Ishikawa (cell line): Measurements from ENCODE around the gene RBL1.

Source experiments
- CEBPB ChIP-seq: IDR thresholded peaks from 2 replicates; pipeline ENCODE4 v1.6.1; 2012
- CREB1 ChIP-seq: IDR thresholded peaks from 2 replicates; pipeline ENCODE4 v1.6.1; 2012; ENCODE audit warnings: low read depth
- EGR1 ChIP-seq: IDR thresholded peaks from 2 replicates; pipeline ENCODE4 v1.6.1; 2012
- EP300 ChIP-seq: IDR thresholded peaks from 2 replicates; pipeline ENCODE4 v1.6.1; 2012; ENCODE audit warnings: borderline replicate concordance
- FOXM1 ChIP-seq: IDR thresholded peaks from 2 replicates; pipeline ENCODE4 v1.6.1; 2012; ENCODE audit warnings: low read depth, borderline replicate concordance
- NFIC ChIP-seq: IDR thresholded peaks from 2 replicates; pipeline ENCODE4 v1.6.1; 2012
- RAD21 ChIP-seq: IDR thresholded peaks from 2 replicates; pipeline ENCODE4 v1.6.1; 2012; ENCODE audit warnings: low read depth
- REST ChIP-seq: IDR thresholded peaks from 2 replicates; pipeline ENCODE4 v1.6.1; 2012; ENCODE audit warnings: low read depth, mild to moderate bottlenecking
- TAF1 ChIP-seq: IDR thresholded peaks from 2 replicates; pipeline ENCODE4 v1.6.1; 2012; ENCODE audit warnings: low read depth, mild to moderate bottlenecking
- TCF12 ChIP-seq: IDR thresholded peaks from 2 replicates; pipeline ENCODE4 v1.6.1; 2012; ENCODE audit warnings: low read depth
- TEAD4 ChIP-seq: IDR thresholded peaks from 2 replicates; pipeline ENCODE4 v1.6.1; 2012
- USF1 ChIP-seq: IDR thresholded peaks from 2 replicates; pipeline ENCODE4 v1.6.1; 2012
- YY1 ChIP-seq: IDR thresholded peaks from 2 replicates; pipeline ENCODE4 v1.6.1; 2012; ENCODE audit warnings: low read depth
- ZBTB7A ChIP-seq: IDR thresholded peaks from 2 replicates; pipeline ENCODE4 v1.6.1; 2012; ENCODE audit warnings: low read depth
- TF ChIP-seq, protein P1 (sequence below): IDR thresholded peaks from 2 replicates; pipeline ENCODE4 v1.6.1; 2012

Gene RBL1

GRCh38 chr20:37133952-37134351, 38.2 kb upstream of the RBL1 start:
- TF ChIP-seq EGR1 (no peak), FOXM1 (no peak), TAF1 (no peak), REST (no peak), USF1 (no peak), EP300 (no peak), CEBPB (no peak), ZBTB7A (no peak)
- TF ChIP-seq, protein P1, sequence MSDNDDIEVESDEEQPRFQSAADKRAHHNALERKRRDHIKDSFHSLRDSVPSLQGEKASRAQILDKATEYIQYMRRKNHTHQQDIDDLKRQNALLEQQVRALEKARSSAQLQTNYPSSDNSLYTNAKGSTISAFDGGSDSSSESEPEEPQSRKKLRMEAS: no peak

- no peak for TF ChIP-seq REST
- no peak for TF ChIP-seq TCF12
- no peak for TF ChIP-seq FOXM1
- TF ChIP-seq RAD21: no peak
- TF ChIP-seq CEBPB: no peak
- no peak for TF ChIP-seq EP300
- no peak for TF ChIP-seq YY1
- no peak for TF ChIP-seq NFIC
- TF ChIP-seq, protein P1: no peak
- TF ChIP-seq USF1: no peak
Observed at GRCh38 chr20:37131486-37131885, 35.7 kb upstream of the RBL1 start.

- TF ChIP-seq ZBTB7A: no peak
- TF ChIP-seq NFIC: no peak
- no peak for TF ChIP-seq CEBPB
- TF ChIP-seq TCF12: no peak
- no peak for TF ChIP-seq USF1
- TF ChIP-seq, protein P1: no peak
- no peak for TF ChIP-seq REST
- TF ChIP-seq YY1: no peak
- no peak for TF ChIP-seq TEAD4
- no peak for TF ChIP-seq TAF1
Observed at GRCh38 chr20:37128803-37129202, 33.0 kb upstream of the RBL1 start.

DNA sequence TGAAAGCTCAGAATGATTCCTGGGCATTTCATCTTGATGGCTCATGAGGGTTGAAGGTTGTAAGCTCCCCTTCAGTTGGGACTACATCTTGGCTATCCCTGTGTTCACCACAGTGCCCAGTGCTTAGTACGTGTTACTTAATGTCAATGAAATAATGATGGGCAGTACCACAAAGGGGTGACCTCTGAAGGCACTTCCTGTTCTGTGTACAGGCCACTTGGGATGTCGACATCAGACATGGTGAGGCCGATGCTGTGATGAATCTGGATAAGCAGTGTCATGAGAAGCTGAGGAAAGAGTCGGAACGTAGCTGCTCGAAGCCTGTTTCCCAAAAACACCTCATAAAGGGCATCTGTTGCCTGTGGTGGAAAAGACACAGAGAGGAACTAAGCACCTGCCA, 27.6 kb upstream of the RBL1 start:
- TF ChIP-seq TEAD4: no peak
- TF ChIP-seq YY1: no peak
- no peak for TF ChIP-seq NFIC
- TF ChIP-seq REST: no peak
- no peak for TF ChIP-seq TCF12
- no peak for TF ChIP-seq CEBPB
- TF ChIP-seq FOXM1: no peak
- TF ChIP-seq RAD21: no peak
- no peak for TF ChIP-seq CREB1
- TF ChIP-seq, protein P1: no peak
- TF ChIP-seq EGR1: no peak
- TF ChIP-seq EP300: no peak
- TF ChIP-seq ZBTB7A: no peak
- no peak for TF ChIP-seq USF1
